GM21576 (cell line): ENCODE results near the gene SIK3.
A peak's percentile ranks its signal among the peaks of the same experiment; 100 is the strongest.

Experiments used
- ATAC-seq: cut with Tn5 transposase; IDR thresholded peaks from one replicate; pipeline ENCODE4 v1.9.1; 2021; ENCODE audit warnings: mild to moderate bottlenecking, moderate library complexity; ENCODE audit not compliant: unreplicated experiment

SIK3 gene

GRCh38 chr11:116933961-116934360 is 164.3 kb downstream of the SIK3 start:
- ATAC-seq, result no peak

- no peak for ATAC-seq
Measured at GRCh38 chr11:116932181-116932580, 166.0 kb downstream of the SIK3 start.

GRCh38 chr11:116931206-116931953 is 166.8 kb downstream of the SIK3 start:
- ATAC-seq, result no peak

- no peak for ATAC-seq
Measured at GRCh38 chr11:116930586-116930985, 167.6 kb downstream of the SIK3 start.

- ATAC-seq, result no peak
Measured at GRCh38 chr11:116930177-116930576, 168.1 kb downstream of the SIK3 start.

GRCh38 chr11:116929414-116930090 is 168.7 kb downstream of the SIK3 start:
- ATAC-seq, result no peak

GRCh38 chr11:116928845-116929244 is 169.4 kb downstream of the SIK3 start:
- no peak for ATAC-seq

GRCh38 chr11:116928102-116928777 is 170.0 kb downstream of the SIK3 start:
- peak; percentile 68 for ATAC-seq

- no peak for ATAC-seq
Measured at GRCh38 chr11:116927163-116927974, 170.9 kb downstream of the SIK3 start.

- no peak for ATAC-seq
Measured at GRCh38 chr11:116925050-116925449, 173.2 kb downstream of the SIK3 start.

GRCh38 chr11:116918925-116919655 is 179.1 kb downstream of the SIK3 start:
- ATAC-seq, result no peak

GRCh38 chr11:116917632-116918031 is 180.6 kb downstream of the SIK3 start:
- no peak for ATAC-seq

GRCh38 chr11:116916886-116917285 is 181.3 kb downstream of the SIK3 start:
- no peak for ATAC-seq

GRCh38 chr11:116916052-116916451 is 182.2 kb downstream of the SIK3 start:
- no peak for ATAC-seq

- no peak for ATAC-seq
Measured at GRCh38 chr11:116913000-116913399, 185.2 kb downstream of the SIK3 start.

GRCh38 chr11:116911976-116912734 is 186.1 kb downstream of the SIK3 start:
- no peak for ATAC-seq

- ATAC-seq, result no peak
Measured at GRCh38 chr11:116910847-116911246, 187.4 kb downstream of the SIK3 start.

GRCh38 chr11:116910378-116910777 is 187.8 kb downstream of the SIK3 start:
- ATAC-seq, result no peak

GRCh38 chr11:116909245-116909644 is 189.0 kb downstream of the SIK3 start:
- no peak for ATAC-seq

GRCh38 chr11:116906479-116906878 is 191.7 kb downstream of the SIK3 start:
- no peak for ATAC-seq
